Hepatocyte (in vitro differentiated cells): ENCODE results near the gene MIGA1. TPM values are rescaled to one million over a fixed set of nuclear protein-coding genes. Genes with fewer than 3 reads are reported as not detected.
A peak's percentile ranks its signal among the peaks of the same experiment; 100 is the strongest.

Source experiments
- DNase-seq: peaks from one replicate; pipeline ENCODE4 v3.0.0-alpha.2; 2016; ENCODE audit warnings: low spot score
- H2AFZ ChIP-seq: fragments of 200-600 bp; sonication (generic); 2 replicates; pipeline ENCODE4 v1.6.0; 2016; ENCODE audit warnings: antibody characterized with exemption, mild to moderate bottlenecking
- H3K27ac ChIP-seq: fragments of 200-600 bp; sonication (generic); 2 replicates; pipeline ENCODE4 v1.5.1; 2016; ENCODE audit warnings: mild to moderate bottlenecking
- H3K27me3 ChIP-seq: fragments of 200-600 bp; sonication (generic); 2 replicates; pipeline ENCODE4 v1.6.1; 2016
- H3K36me3 ChIP-seq: fragments of 200-600 bp; sonication (generic); replicated peaks from 2 replicates; pipeline ENCODE4 v1.5.1; 2016; ENCODE audit warnings: low read depth; ENCODE audit not compliant: insufficient read depth
- H3K4me1 ChIP-seq: fragments of 200-600 bp; sonication (generic); 2 replicates; pipeline ENCODE4 v1.5.1; 2016; ENCODE audit warnings: mild to moderate bottlenecking, moderate library complexity; ENCODE audit not compliant: insufficient read depth
- H3K4me2 ChIP-seq: fragments of 200-600 bp; sonication (generic); 2 replicates; pipeline ENCODE4 v1.6.0; 2016
- H3K4me3 ChIP-seq: fragments of 200-600 bp; sonication (generic); 2 replicates; pipeline ENCODE4 v1.5.1; 2016; ENCODE audit warnings: mild to moderate bottlenecking
- H3K79me2 ChIP-seq: fragments of 200-600 bp; sonication (generic); 2 replicates; pipeline ENCODE4 v1.6.0; 2017; ENCODE audit warnings: mild to moderate bottlenecking
- H3K9me2 ChIP-seq: fragments of 200-600 bp; sonication (generic); replicated peaks from 2 replicates; pipeline ENCODE4 v1.6.0; 2017; ENCODE audit warnings: mild to moderate bottlenecking; ENCODE audit not compliant: insufficient read depth
- H3K9me3 ChIP-seq: fragments of 200-600 bp; sonication (generic); 2 replicates; pipeline ENCODE4 v1.5.1; 2016; ENCODE audit warnings: low read depth, mild to moderate bottlenecking
- H4K20me1 ChIP-seq: fragments of 200-600 bp; sonication (generic); 2 replicates; pipeline ENCODE4 v1.6.0; 2016; ENCODE audit warnings: mild to moderate bottlenecking; ENCODE audit not compliant: insufficient read depth, poor library complexity, severe bottlenecking
- CTCF ChIP-seq: fragments of 200-600 bp; sonication (generic); IDR thresholded peaks from 2 replicates; pipeline ENCODE4 v1.5.1; 2016; ENCODE audit warnings: antibody characterized with exemption, mild to moderate bottlenecking; ENCODE audit not compliant: poor library complexity
- EZH2 ChIP-seq: fragments of 200-600 bp; sonication (generic); IDR thresholded peaks from 2 replicates; pipeline ENCODE4 v1.6.1; 2016; ENCODE audit warnings: antibody characterized with exemption, mild to moderate bottlenecking, borderline replicate concordance
- EZH2phosphoT487 ChIP-seq: fragments of 200-600 bp; sonication (generic); IDR thresholded peaks from one replicate; pipeline ENCODE4 v1.6.1; 2018; ENCODE audit warnings: antibody characterized with exemption, mild to moderate bottlenecking, low read depth, moderate library complexity; ENCODE audit not compliant: unreplicated experiment, severe bottlenecking
- WGBS: methylation state at CpG from one replicate; pipeline ENCODE4 v1.1.6; 2016; ENCODE audit warnings: low lambda C conversion rate; ENCODE audit errors: missing lambda C conversion rate; 5-methylcytosine and 5-hydroxymethylcytosine counted together
- polyA plus RNA-seq: library from polyadenylated mRNA; unstranded; fragments of >200 nt; fragmentation: Nextera tagmentation; extraction: Ambion mirVana; gene quantifications from 2 replicates; pipeline ENCODE4 v1.2.1, GENCODE V29; 2016
- total RNA-seq: library from RNA; depleted of rRNA; stranded (reverse); fragments of >200 nt; gene quantifications from 2 replicates; pipeline ENCODE4 v1.2.3, GENCODE V29; 2014

The MIGA1 gene
- total and polyA plus RNA-seq, 2 experiments from 2014 or later: 8.8 to 18.1 TPM

GRCh38 chr1:77834771-77835334, 55.4 kb downstream of the MIGA1 start:
- 17% methylated on average over 2 of the region's 2 CpGs for WGBS
- Histone ChIP-seq H3K4me1 (peaks cover 18% of the 10 kb centered on the region), H3K27me3 (no peaks in the 10 kb centered on the region), H3K4me2 (no peak overlapping the region), H3K4me3 (no peak overlapping the region), H3K9me2 (no peaks in the 10 kb centered on the region), H3K27ac (peak overlapping the region; percentile 21), H2AFZ (no peak overlapping the region), H3K36me3 (no peaks in the 10 kb centered on the region), H3K79me2 (no peaks in the 10 kb centered on the region), H3K9me3 (no peaks in the 10 kb centered on the region), H4K20me1 (no peaks in the 10 kb centered on the region)
- TF ChIP-seq EZH2: no peak
- TF ChIP-seq CTCF: no peak
- TF ChIP-seq EZH2phosphoT487: no peak
- DNase-seq: peak; percentile 31

- no peaks in the 10 kb centered on the region for H3K27me3 ChIP-seq
- no peaks in the 10 kb centered on the region for H3K4me1 ChIP-seq
- no peaks in the 10 kb centered on the region for H3K9me3 ChIP-seq
- no peak for DNase-seq
- H3K4me2 ChIP-seq: no peak overlapping the region
- TF ChIP-seq EZH2: no peak
- TF ChIP-seq EZH2phosphoT487: no peak
- no peak for TF ChIP-seq CTCF
- no peaks in the 10 kb centered on the region for H4K20me1 ChIP-seq
- WGBS: 60% methylated on average over 1 of the region's 1 CpG
- H3K79me2 ChIP-seq: no peaks in the 10 kb centered on the region
- no peak overlapping the region for H3K27ac ChIP-seq
- no peaks in the 10 kb centered on the region for H3K36me3 ChIP-seq
- H3K4me3 ChIP-seq: no peak overlapping the region
- H2AFZ ChIP-seq: no peak overlapping the region
- no peaks in the 10 kb centered on the region for H3K9me2 ChIP-seq
Measured at GRCh38 chr1:77841574-77841973, 62.1 kb downstream of the MIGA1 start.

- Histone ChIP-seq H3K4me3 (no peak overlapping the region), H3K79me2 (no peaks in the 10 kb centered on the region), H3K9me2 (no peaks in the 10 kb centered on the region), H3K4me2 (no peak overlapping the region), H3K4me1 (no peaks in the 10 kb centered on the region), H3K27ac (no peak overlapping the region), H3K36me3 (no peaks in the 10 kb centered on the region), H3K27me3 (no peaks in the 10 kb centered on the region), H4K20me1 (no peaks in the 10 kb centered on the region), H3K9me3 (no peaks in the 10 kb centered on the region), H2AFZ (no peak overlapping the region)
- DNase-seq: no peak
- TF ChIP-seq CTCF (no peak), EZH2 (no peak), EZH2phosphoT487 (no peak)
- WGBS: 91% methylated on average over 1 of the region's 1 CpG
Measured at GRCh38 chr1:77845951-77846350, 66.5 kb downstream of the MIGA1 start.

- WGBS: 98% methylated on average over 3 of the region's 3 CpGs
- DNase-seq: no peak
- Histone ChIP-seq H3K9me2 (no peaks in the 10 kb centered on the region), H3K9me3 (no peaks in the 10 kb centered on the region), H3K27me3 (no peaks in the 10 kb centered on the region), H3K36me3 (no peaks in the 10 kb centered on the region), H3K4me3 (no peak overlapping the region), H3K4me1 (no peaks in the 10 kb centered on the region), H3K27ac (no peak overlapping the region), H3K4me2 (no peak overlapping the region), H4K20me1 (no peaks in the 10 kb centered on the region), H2AFZ (no peak overlapping the region), H3K79me2 (no peaks in the 10 kb centered on the region)
- TF ChIP-seq CTCF: no peak
- TF ChIP-seq EZH2: no peak
- no peak for TF ChIP-seq EZH2phosphoT487
Measured at GRCh38 chr1:77846966-77847365, 67.5 kb downstream of the MIGA1 start.
